ENCODE data around the gene ANO10.

ANO10 gene

GRCh38 chr3:43345877-43346276, 275.9 kb downstream of the ANO10 start:
- Mint-ChIP-seq H3K4me3 (no peak overlapping the region), H3K9me3 (no peaks in the 10 kb centered on the region), H3K4me1 (no peaks in the 10 kb centered on the region), H3K27ac (no peak overlapping the region), H3K27me3 (no peaks in the 10 kb centered on the region), H3K36me3 (peaks cover 78% of the 10 kb centered on the region)
- no peak for ATAC-seq

GRCh38 chr3:43345246-43345645, 276.6 kb downstream of the ANO10 start:
- Mint-ChIP-seq H3K9me3 (no peaks in the 10 kb centered on the region), H3K36me3 (peaks cover 73% of the 10 kb centered on the region), H3K27me3 (no peaks in the 10 kb centered on the region), H3K4me1 (no peaks in the 10 kb centered on the region), H3K4me3 (no peak overlapping the region), H3K27ac (no peak overlapping the region)
- ATAC-seq = no peak

GRCh38 chr3:43344520-43344919, 277.3 kb downstream of the ANO10 start:
- Mint-ChIP-seq H3K36me3 (peaks cover 74% of the 10 kb centered on the region), H3K27me3 (no peaks in the 10 kb centered on the region), H3K4me1 (no peaks in the 10 kb centered on the region), H3K9me3 (no peaks in the 10 kb centered on the region), H3K27ac (no peak overlapping the region), H3K4me3 (no peak overlapping the region)
- ATAC-seq = no peak

GRCh38 chr3:43343815-43344214, 278.0 kb downstream of the ANO10 start:
- no peak for ATAC-seq
- Mint-ChIP-seq H3K27me3 (no peaks in the 10 kb centered on the region), H3K27ac (no peak overlapping the region), H3K4me1 (no peaks in the 10 kb centered on the region), H3K4me3 (no peak overlapping the region), H3K9me3 (no peaks in the 10 kb centered on the region), H3K36me3 (peaks cover 73% of the 10 kb centered on the region)

GRCh38 chr3:43343185-43343584, 278.6 kb downstream of the ANO10 start:
- H3K4me1 Mint-ChIP-seq = no peaks in the 10 kb centered on the region
- H3K9me3 Mint-ChIP-seq = peaks cover 3% of the 10 kb centered on the region
- H3K4me3 Mint-ChIP-seq = no peak overlapping the region
- no peak overlapping the region for H3K27ac Mint-ChIP-seq
- no peaks in the 10 kb centered on the region for H3K27me3 Mint-ChIP-seq
- ATAC-seq = no peak
- peaks cover 73% of the 10 kb centered on the region for H3K36me3 Mint-ChIP-seq

- no peaks in the 10 kb centered on the region for H3K4me1 Mint-ChIP-seq
Observed at GRCh38 chr3:43341788-43342187, 280.0 kb downstream of the ANO10 start.

GRCh38 chr3:43340403-43340802, 281.4 kb downstream of the ANO10 start:
- Mint-ChIP-seq H3K4me3 (no peak overlapping the region), H3K27ac (no peak overlapping the region), H3K4me1 (no peaks in the 10 kb centered on the region), H3K9me3 (peaks cover 14% of the 10 kb centered on the region), H3K36me3 (peaks cover 73% of the 10 kb centered on the region), H3K27me3 (no peaks in the 10 kb centered on the region)
- no peak for ATAC-seq

More at GRCh38 chr3:43341788-43342187, 280.0 kb downstream of the ANO10 start:
- H3K36me3 Mint-ChIP-seq = peaks cover 71% of the 10 kb centered on the region
- no peak overlapping the region for H3K4me3 Mint-ChIP-seq
- no peak for ATAC-seq
- peaks cover 5% of the 10 kb centered on the region for H3K9me3 Mint-ChIP-seq
- H3K27ac Mint-ChIP-seq = no peak overlapping the region
- no peaks in the 10 kb centered on the region for H3K27me3 Mint-ChIP-seq

GRCh38 chr3:43338295-43338694, 283.5 kb downstream of the ANO10 start:
- no peaks in the 10 kb centered on the region for H3K27me3 Mint-ChIP-seq
- ATAC-seq = no peak
- peaks cover 18% of the 10 kb centered on the region for H3K9me3 Mint-ChIP-seq
- peaks cover 78% of the 10 kb centered on the region for H3K36me3 Mint-ChIP-seq
- H3K27ac Mint-ChIP-seq = no peak overlapping the region
- no peaks in the 10 kb centered on the region for H3K4me1 Mint-ChIP-seq
- H3K4me3 Mint-ChIP-seq = no peak overlapping the region

GRCh38 chr3:43335799-43336198, 286.0 kb downstream of the ANO10 start:
- Mint-ChIP-seq H3K36me3 (peaks cover 81% of the 10 kb centered on the region), H3K27me3 (no peaks in the 10 kb centered on the region), H3K4me3 (no peak overlapping the region), H3K4me1 (peaks cover 5% of the 10 kb centered on the region), H3K9me3 (peaks cover 18% of the 10 kb centered on the region), H3K27ac (no peak overlapping the region)
- ATAC-seq = no peak

GRCh38 chr3:43334976-43335375, 286.8 kb downstream of the ANO10 start:
- no peaks in the 10 kb centered on the region for H3K27me3 Mint-ChIP-seq
- H3K36me3 Mint-ChIP-seq = peaks cover 77% of the 10 kb centered on the region
- H3K27ac Mint-ChIP-seq = no peak overlapping the region
- ATAC-seq = no peak
- peaks cover 18% of the 10 kb centered on the region for H3K9me3 Mint-ChIP-seq
- H3K4me1 Mint-ChIP-seq = peaks cover 5% of the 10 kb centered on the region
- H3K4me3 Mint-ChIP-seq = no peak overlapping the region

GRCh38 chr3:43331381-43331780, 290.4 kb downstream of the ANO10 start:
- no peak for ATAC-seq
- Mint-ChIP-seq H3K36me3 (peaks cover 46% of the 10 kb centered on the region), H3K4me1 (peaks cover 31% of the 10 kb centered on the region), H3K9me3 (peaks cover 11% of the 10 kb centered on the region), H3K27ac (no peak overlapping the region), H3K4me3 (no peak overlapping the region), H3K27me3 (no peaks in the 10 kb centered on the region)

- no peak overlapping the region for H3K27ac Mint-ChIP-seq
- H3K27me3 Mint-ChIP-seq = no peaks in the 10 kb centered on the region
- H3K9me3 Mint-ChIP-seq = peaks cover 7% of the 10 kb centered on the region
- peaks cover 42% of the 10 kb centered on the region for H3K36me3 Mint-ChIP-seq
- H3K4me1 Mint-ChIP-seq = peaks cover 35% of the 10 kb centered on the region
- ATAC-seq = no peak
- H3K4me3 Mint-ChIP-seq = no peak overlapping the region
Observed at GRCh38 chr3:43330981-43331380, 290.8 kb downstream of the ANO10 start.

GRCh38 chr3:43328653-43329052, 293.2 kb downstream of the ANO10 start:
- no peak for ATAC-seq
- no peaks in the 10 kb centered on the region for H3K9me3 Mint-ChIP-seq
- H3K4me3 Mint-ChIP-seq = no peak overlapping the region
- H3K27ac Mint-ChIP-seq = peak overlapping the region; percentile 40
- peaks cover 22% of the 10 kb centered on the region for H3K36me3 Mint-ChIP-seq
- peaks cover 52% of the 10 kb centered on the region for H3K4me1 Mint-ChIP-seq
- H3K27me3 Mint-ChIP-seq = no peaks in the 10 kb centered on the region

- no peaks in the 10 kb centered on the region for H3K27me3 Mint-ChIP-seq
- H3K4me3 Mint-ChIP-seq = peak overlapping the region; percentile 43
- peaks cover 52% of the 10 kb centered on the region for H3K4me1 Mint-ChIP-seq
- peak; percentile 72 for ATAC-seq
- H3K36me3 Mint-ChIP-seq = peaks cover 11% of the 10 kb centered on the region
- H3K9me3 Mint-ChIP-seq = no peaks in the 10 kb centered on the region
- H3K27ac Mint-ChIP-seq = peak overlapping the region; percentile 83
Observed at GRCh38 chr3:43327582-43327979, 294.2 kb downstream of the ANO10 start.

GRCh38 chr3:43326891-43327581, 294.8 kb downstream of the ANO10 start:
- Mint-ChIP-seq H3K27ac (peak overlapping the region; percentile 83), H3K4me1 (peaks cover 51% of the 10 kb centered on the region)
- ATAC-seq = peak; percentile 83

GRCh38 chr3:43323541-43323940, 298.3 kb downstream of the ANO10 start:
- peaks cover 20% of the 10 kb centered on the region for H3K36me3 Mint-ChIP-seq
- H3K27ac Mint-ChIP-seq = no peak overlapping the region

More at GRCh38 chr3:43326891-43327581, 294.8 kb downstream of the ANO10 start:
- Mint-ChIP-seq H3K36me3 (peaks cover 6% of the 10 kb centered on the region), H3K9me3 (no peaks in the 10 kb centered on the region), H3K4me3 (peak overlapping the region; percentile 43), H3K27me3 (no peaks in the 10 kb centered on the region)

More at GRCh38 chr3:43323541-43323940, 298.3 kb downstream of the ANO10 start:
- ATAC-seq = no peak
- no peaks in the 10 kb centered on the region for H3K27me3 Mint-ChIP-seq
- H3K9me3 Mint-ChIP-seq = no peaks in the 10 kb centered on the region
- peaks cover 62% of the 10 kb centered on the region for H3K4me1 Mint-ChIP-seq
- no peak overlapping the region for H3K4me3 Mint-ChIP-seq

Measured in stimulated activated memory B cell treated with anti-CD40 and anti-IgM and Interleukin-4, amounts not matched to agents 10 μg/mL and 1 μg/mL and 100 μg/mL, for 72 hours (primary cell).